Cardiac muscle cell (in vitro differentiated cells and primary cell): ENCODE measurements around the gene IER2. TPM values are rescaled to one million over a fixed set of nuclear protein-coding genes. Genes with fewer than 3 reads are reported as not detected.
"Not testable (repeated sequence)": the region's sequence is repeated elsewhere in the genome, so short reads cannot be mapped to it uniquely, and the experiment has no call there.

Source experiments
- DNase-seq, 2 donors: peaks; one replicate each; pipeline versions ENCODE4 v3.0.0 to v3.0.0-alpha.2; 2010 to 2017; ENCODE audit warnings: low read depth in 1 of 2, low spot score in 1 of 2
- H3K27ac ChIP-seq: fragments of 200-600 bp; sonication (generic); 2 replicates; pipeline ENCODE4 v1.5.1; 2016
- H3K27me3 ChIP-seq: fragments of 200-600 bp; sonication (generic); 2 replicates; pipeline ENCODE4 v1.6.0; 2016; ENCODE audit warnings: control low read depth
- H3K36me3 ChIP-seq: fragments of 200-600 bp; sonication (generic); 2 replicates; pipeline ENCODE4 v1.5.1; 2016; ENCODE audit warnings: control low read depth
- H3K4me1 ChIP-seq: fragments of 200-600 bp; sonication (generic); 2 replicates; pipeline ENCODE4 v1.8.1; 2017; ENCODE audit warnings: low read depth, mild to moderate bottlenecking, mixed run types
- H3K4me3 ChIP-seq: fragments of 200-600 bp; sonication (generic); 2 replicates; pipeline ENCODE4 v1.5.1; 2016; ENCODE audit warnings: mild to moderate bottlenecking
- H3K9me3 ChIP-seq: fragments of 200-600 bp; sonication (generic); 2 replicates; pipeline ENCODE4 v1.5.1; 2017; ENCODE audit warnings: low read depth, mild to moderate bottlenecking, control low read depth
- CTCF ChIP-seq: IDR thresholded peaks from 2 replicates; pipeline ENCODE4 v1.5.1; 2012; ENCODE audit warnings: low read depth, mild to moderate bottlenecking, low read length
- polyA plus RNA-seq: library from polyadenylated mRNA; unstranded; fragments of >200 nt; fragmentation: Nextera tagmentation; extraction: Ambion mirVana; gene quantifications from 2 replicates; pipeline ENCODE4 v1.2.1, GENCODE V29; 2016
- total RNA-seq: library from RNA; depleted of rRNA; stranded (reverse); fragments of >200 nt; gene quantifications from 2 replicates; pipeline ENCODE4 v1.2.3, GENCODE V29; 2016

IER2 gene
- total and polyA plus RNA-seq, 2 experiments from 2014 or later = 77.6 to 110 TPM

GRCh38 chr19:13162724-13163608 lies 12.8 kb downstream of the IER2 start:
- Histone ChIP-seq H3K4me1 (peaks cover 21% of the 10 kb centered on the region), H3K9me3 (no peaks in the 10 kb centered on the region), H3K27me3 (no peaks in the 10 kb centered on the region), H3K36me3 (no peaks in the 10 kb centered on the region), H3K4me3 (peak overlapping the region; percentile 8), H3K27ac (peak overlapping the region; percentile 59)
- peak; percentile 97 to 99 for DNase-seq
- no peak for TF ChIP-seq CTCF

GRCh38 chr19:13163609-13164342 lies 13.6 kb downstream of the IER2 start:
- Histone ChIP-seq H3K4me1 (peaks cover 21% of the 10 kb centered on the region), H3K27me3 (no peaks in the 10 kb centered on the region), H3K9me3 (no peaks in the 10 kb centered on the region), H3K27ac (peak overlapping the region; percentile 59), H3K4me3 (no peak overlapping the region), H3K36me3 (no peaks in the 10 kb centered on the region)
- DNase-seq = peak; percentile 54 to 95
- TF ChIP-seq CTCF = no peak

GRCh38 chr19:13164343-13165161 lies 14.3 kb downstream of the IER2 start:
- H3K9me3 ChIP-seq = no peaks in the 10 kb centered on the region
- H3K27ac ChIP-seq = peak overlapping the region; percentile 59
- no peak for TF ChIP-seq CTCF
- peaks cover 21% of the 10 kb centered on the region for H3K4me1 ChIP-seq
- no peaks in the 10 kb centered on the region for H3K27me3 ChIP-seq
- DNase-seq = peak; percentile 57 to 96
- H3K4me3 ChIP-seq = no peak overlapping the region
- H3K36me3 ChIP-seq = no peaks in the 10 kb centered on the region

GRCh38 chr19:13165162-13165997 lies 15.2 kb downstream of the IER2 start:
- Histone ChIP-seq H3K27me3 (no peaks in the 10 kb centered on the region), H3K9me3 (no peaks in the 10 kb centered on the region), H3K27ac (peak overlapping the region; percentile 59), H3K4me3 (no peak overlapping the region), H3K4me1 (peaks cover 21% of the 10 kb centered on the region), H3K36me3 (no peaks in the 10 kb centered on the region)
- DNase-seq = peak in 1 of 2 donors; percentile 47
- no peak for TF ChIP-seq CTCF

- H3K4me1 ChIP-seq = peaks cover 21% of the 10 kb centered on the region
- H3K9me3 ChIP-seq, DNase-seq, H3K4me3 ChIP-seq, H3K27ac ChIP-seq, H3K27me3 ChIP-seq, H3K36me3 ChIP-seq: not testable (repeated sequence)
Measured at GRCh38 chr19:13166151-13166550, 15.9 kb downstream of the IER2 start.
